ENCODE measurements around the gene DFFB. TPM values are rescaled to one million over a fixed set of nuclear protein-coding genes. Genes with fewer than 3 reads are reported as not detected.

Gene DFFB
- total and polyA plus RNA-seq, 2 of the 4 experiments (the other 2 are of a cell fraction): 6.5 to 7.3 TPM

DNA sequence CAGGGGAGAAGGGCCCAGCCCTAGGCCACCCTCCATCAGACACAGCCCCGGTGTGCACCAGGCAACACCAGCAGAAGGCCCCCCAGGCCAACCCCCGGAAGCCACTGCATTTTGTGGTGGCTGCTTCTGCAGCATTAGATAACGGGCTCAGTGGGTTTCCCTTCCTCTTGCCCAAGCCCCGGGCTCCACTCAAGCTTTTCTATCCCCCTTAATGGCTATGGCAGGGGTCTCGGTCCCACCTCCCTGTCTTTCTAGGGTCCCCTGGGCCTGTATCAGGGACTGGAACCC is 23.9 kb downstream of the DFFB start:
- H3K9me1 ChIP-seq (ENCODE audit: insufficient read depth, low read length): no peaks in the 10 kb centered on the region
- no peak overlapping the region for H2BK120ac ChIP-seq (ENCODE audit: low read depth, low read length)
- no TSS peak for BruUV-seq (replicated peaks)
- H3K79me1 ChIP-seq (ENCODE audit: low read depth in 1 of 2, low read length in 2 of 2): no peaks in the 10 kb centered on the region
- TF ChIP-seq MXI1 (IDR thresholded peaks at IDR 0.05; ENCODE audit: borderline replicate concordance, low read depth, low read length): no peak
- TF ChIP-seq, protein P1, sequence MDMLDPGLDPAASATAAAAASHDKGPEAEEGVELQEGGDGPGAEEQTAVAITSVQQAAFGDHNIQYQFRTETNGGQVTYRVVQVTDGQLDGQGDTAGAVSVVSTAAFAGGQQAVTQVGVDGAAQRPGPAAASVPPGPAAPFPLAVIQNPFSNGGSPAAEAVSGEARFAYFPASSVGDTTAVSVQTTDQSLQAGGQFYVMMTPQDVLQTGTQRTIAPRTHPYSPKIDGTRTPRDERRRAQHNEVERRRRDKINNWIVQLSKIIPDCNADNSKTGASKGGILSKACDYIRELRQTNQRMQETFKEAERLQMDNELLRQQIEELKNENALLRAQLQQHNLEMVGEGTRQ (IDR thresholded peaks at IDR 0.05; ENCODE audit: low read depth, low read length): no peak
- no peak for TF ChIP-seq POLR2A (IDR thresholded peaks at IDR 0.05; ENCODE audit: low read depth, low read length)
- no peak for TF ChIP-seq SMC3 (IDR thresholded peaks at IDR 0.05; ENCODE audit: low read depth, low read length)
- TF ChIP-seq CEBPB (IDR thresholded peaks at IDR 0.05; ENCODE audit: low read depth, low read length): no peak
- TF ChIP-seq BHLHE40 (IDR thresholded peaks at IDR 0.05; ENCODE audit: low read depth, low read length): no peak
- TF ChIP-seq, protein P2, sequence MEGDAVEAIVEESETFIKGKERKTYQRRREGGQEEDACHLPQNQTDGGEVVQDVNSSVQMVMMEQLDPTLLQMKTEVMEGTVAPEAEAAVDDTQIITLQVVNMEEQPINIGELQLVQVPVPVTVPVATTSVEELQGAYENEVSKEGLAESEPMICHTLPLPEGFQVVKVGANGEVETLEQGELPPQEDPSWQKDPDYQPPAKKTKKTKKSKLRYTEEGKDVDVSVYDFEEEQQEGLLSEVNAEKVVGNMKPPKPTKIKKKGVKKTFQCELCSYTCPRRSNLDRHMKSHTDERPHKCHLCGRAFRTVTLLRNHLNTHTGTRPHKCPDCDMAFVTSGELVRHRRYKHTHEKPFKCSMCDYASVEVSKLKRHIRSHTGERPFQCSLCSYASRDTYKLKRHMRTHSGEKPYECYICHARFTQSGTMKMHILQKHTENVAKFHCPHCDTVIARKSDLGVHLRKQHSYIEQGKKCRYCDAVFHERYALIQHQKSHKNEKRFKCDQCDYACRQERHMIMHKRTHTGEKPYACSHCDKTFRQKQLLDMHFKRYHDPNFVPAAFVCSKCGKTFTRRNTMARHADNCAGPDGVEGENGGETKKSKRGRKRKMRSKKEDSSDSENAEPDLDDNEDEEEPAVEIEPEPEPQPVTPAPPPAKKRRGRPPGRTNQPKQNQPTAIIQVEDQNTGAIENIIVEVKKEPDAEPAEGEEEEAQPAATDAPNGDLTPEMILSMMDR (conservative IDR thresholded peaks at IDR 0.05; ENCODE audit: low read depth, low read length): no peak
- TF ChIP-seq CHD1 (IDR thresholded peaks at IDR 0.05; ENCODE audit: low read depth, low read length): no peak
- TF ChIP-seq RFX5 (IDR thresholded peaks at IDR 0.05; ENCODE audit: low read depth, low read length): no peak
- no peak for TF ChIP-seq MAZ (IDR thresholded peaks at IDR 0.05; ENCODE audit: borderline replicate concordance, low read depth, low read length)
- no peak for TF ChIP-seq FOS (IDR thresholded peaks at IDR 0.05; ENCODE audit: low read depth, low read length)
- TF ChIP-seq RAD21 (IDR thresholded peaks at IDR 0.05; ENCODE audit: low read length): no peak
- no peak for TF ChIP-seq NFE2L2 (IDR thresholded peaks at IDR 0.05; ENCODE audit: low read depth, low read length)
- TF ChIP-seq MAFK (IDR thresholded peaks at IDR 0.05; ENCODE audit: low read depth, low read length): no peak
- no peak overlapping the region for H4K8ac ChIP-seq (ENCODE audit: low read depth in 2 of 2, low read length in 2 of 2)
- no peak overlapping the region for H2AFZ ChIP-seq (replicated peaks; ENCODE audit: low read length, poor library complexity)
- no peak overlapping the region for H3K14ac ChIP-seq (replicated peaks; ENCODE audit: low read depth, low read length)
- no peak overlapping the region for H3K56ac ChIP-seq (ENCODE audit: extremely low read depth, insufficient read depth, low read length)
- H3K27ac ChIP-seq (ENCODE audit: insufficient read depth, low read length): no peak overlapping the region
- H4K20me1 ChIP-seq (ENCODE audit: insufficient read depth, low read length): no peaks in the 10 kb centered on the region
- no peak for DNase-seq
- peaks cover 24% of the 10 kb centered on the region for H3K36me3 ChIP-seq (ENCODE audit: control insufficient read depth, insufficient read depth, low read length)
- H3K9me3 ChIP-seq (ENCODE audit: control insufficient read depth, insufficient read depth, low read length): peaks cover 10% of the 10 kb centered on the region
- in situ Hi-C loops (cut with MboI; ENCODE audit: low sequenced_read_pairs) (loop anchor here (5.0 kb wide), 1 partner anchor 49 kb away; no protein-coding TSS in a partner anchor), intact Hi-C loops (cut with micrococcal nuclease) (no loop called here), dilution Hi-C loops (cut with HindIII; ENCODE audit: low sequenced_read_pairs, unreplicated experiment) (no loop called here)
- H3K23ac ChIP-seq (ENCODE audit: low read depth, low read length): no peak overlapping the region
- no peak overlapping the region for H3K9ac ChIP-seq (ENCODE audit: low read depth, low read length)
- no peak overlapping the region for H2BK20ac ChIP-seq (ENCODE audit: low read depth, low read length)
- no peak overlapping the region for H2BK15ac ChIP-seq (ENCODE audit: low read depth, low read length)
- H4K5ac ChIP-seq (ENCODE audit: low read depth, low read length): no peak overlapping the region
- no peak overlapping the region for H3K4me3 ChIP-seq (ENCODE audit: insufficient read depth, low read depth, low read length)
- H3K4ac ChIP-seq (ENCODE audit: low read depth, low read length): no peak overlapping the region
- H2AK9ac ChIP-seq (replicated peaks; ENCODE audit: low read depth, low read length, poor library complexity): no peak overlapping the region
- H3K4me2 ChIP-seq (ENCODE audit: low read depth, low read length): no peak overlapping the region
- no peak for ATAC-seq (ENCODE audit: low read depth)
- no peak overlapping the region for H2AK5ac ChIP-seq (ENCODE audit: low read depth, low read length)
- no peak overlapping the region for H3K18ac ChIP-seq (ENCODE audit: low read depth, low read length)
- H2BK5ac ChIP-seq (ENCODE audit: low read depth, low read length, poor library complexity, severe bottlenecking): no peak overlapping the region
- no peak overlapping the region for H4K91ac ChIP-seq (ENCODE audit: insufficient read depth, low read depth, low read length)
- ChIA-PET POLR2A (ENCODE audit: unreplicated experiment) (no interaction called here), CTCF (no interaction called here)
- WGBS, 2 experiments (ENCODE audit: extremely low coverage in 2 of 2, insufficient read length in 1 of 2): no CpG with 5 or more reads among the region's 5 CpGs
- no peaks in the 10 kb centered on the region for H3K27me3 ChIP-seq (ENCODE audit: control insufficient read depth, insufficient read depth, low read length)
- no peaks in the 10 kb centered on the region for H3K4me1 ChIP-seq (ENCODE audit: control insufficient read depth, insufficient read depth, low read length)
